Loucy (cell line): ENCODE results near the gene PLEKHA7.

ENCODE experiments used
- H2AFZ ChIP-seq: fragments of 200-600 bp; sonication (generic); 2 replicates; pipeline ENCODE4 v1.6.0; 2016; ENCODE audit warnings: antibody characterized with exemption, mild to moderate bottlenecking, low read length, moderate library complexity
- H3F3A ChIP-seq: fragments of 200-600 bp; 2 replicates; pipeline ENCODE4 v1.6.0; 2016; ENCODE audit warnings: antibody characterized with exemption, low read depth, mild to moderate bottlenecking
- H3K27me3 ChIP-seq: fragments of 200-600 bp; sonication (generic); 2 replicates; pipeline ENCODE4 v1.6.1; 2014; ENCODE audit warnings: low read length, mild to moderate bottlenecking; ENCODE audit not compliant: insufficient read depth, poor library complexity, severe bottlenecking
- H3K36me3 ChIP-seq: fragments of 200-600 bp; sonication (generic); 2 replicates; pipeline ENCODE4 v1.6.1; 2016; ENCODE audit warnings: low read length; ENCODE audit not compliant: insufficient read depth
- H3K4me1 ChIP-seq: fragments of 200-600 bp; sonication (generic); 2 replicates; pipeline ENCODE4 v1.5.1; 2014; ENCODE audit warnings: low read length, mild to moderate bottlenecking; ENCODE audit not compliant: insufficient read depth, poor library complexity, severe bottlenecking
- H3K4me2 ChIP-seq: fragments of 200-600 bp; sonication (generic); 2 replicates; pipeline ENCODE4 v1.6.0; 2014; ENCODE audit warnings: antibody characterized with exemption, low read length, low read depth, mild to moderate bottlenecking; ENCODE audit not compliant: poor library complexity, severe bottlenecking
- H3K4me3 ChIP-seq: fragments of 200-600 bp; sonication (generic); 2 replicates; pipeline ENCODE4 v1.5.1; 2014; ENCODE audit warnings: low read length, mild to moderate bottlenecking, mixed read lengths; ENCODE audit not compliant: poor library complexity, severe bottlenecking
- H3K79me2 ChIP-seq: fragments of 200-600 bp; sonication (generic); 2 replicates; pipeline ENCODE4 v1.6.1; 2014; ENCODE audit warnings: low read length; ENCODE audit not compliant: insufficient read depth
- H3K9ac ChIP-seq: fragments of 200-600 bp; sonication (generic); 2 replicates; pipeline ENCODE4 v1.6.0; 2014; ENCODE audit warnings: mild to moderate bottlenecking, low read depth, low read length, moderate library complexity; ENCODE audit not compliant: poor library complexity, severe bottlenecking
- H3K9me2 ChIP-seq: fragments of 200-600 bp; sonication (generic); replicated peaks from 2 replicates; pipeline ENCODE4 v1.6.1; 2016; ENCODE audit warnings: low read depth, low read length, mixed read lengths
- H3K9me3 ChIP-seq: fragments of 200-600 bp; sonication (generic); 2 replicates; pipeline ENCODE4 v1.6.1; 2014; ENCODE audit warnings: mild to moderate bottlenecking, antibody characterized with exemption, low read length, low read depth; ENCODE audit not compliant: insufficient read depth
- H4K20me1 ChIP-seq: fragments of 200-600 bp; sonication (generic); 2 replicates; pipeline ENCODE4 v1.6.0; 2014; ENCODE audit warnings: antibody characterized with exemption, low read length, mild to moderate bottlenecking; ENCODE audit not compliant: insufficient read depth, poor library complexity, severe bottlenecking
- CTCF ChIP-seq: fragments of 200-600 bp; sonication (generic); conservative IDR thresholded peaks from 2 replicates; pipeline ENCODE4 v1.5.1; 2014; ENCODE audit warnings: mild to moderate bottlenecking, antibody characterized with exemption, low read length
- EZH2phosphoT487 ChIP-seq: fragments of 200-600 bp; IDR thresholded peaks from 2 replicates; pipeline ENCODE4 v1.6.1; 2018; ENCODE audit warnings: antibody characterized with exemption, mild to moderate bottlenecking, moderate library complexity, borderline replicate concordance

PLEKHA7 gene

DNA sequence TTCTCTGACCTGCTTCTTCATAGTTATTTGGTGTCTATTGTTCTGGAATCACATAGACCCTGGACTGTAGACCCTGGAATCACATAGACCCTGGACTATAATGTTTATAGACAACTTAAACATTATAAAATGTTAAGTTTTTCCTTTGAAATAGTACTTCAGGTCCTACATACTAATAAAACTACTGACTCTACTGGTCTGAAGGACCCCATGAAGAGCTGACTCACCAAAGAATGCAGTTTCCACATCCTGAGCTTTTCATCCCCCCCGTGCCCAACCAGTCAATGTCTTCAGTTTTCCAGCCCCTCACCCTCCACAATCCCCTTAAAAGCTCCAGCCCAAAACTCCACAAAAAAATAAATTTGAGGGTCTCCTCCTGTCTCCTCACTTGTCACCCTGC lies 6.6 kb upstream of the PLEKHA7 start:
- no peaks in the 10 kb centered on the region for H4K20me1 ChIP-seq
- no peaks in the 10 kb centered on the region for H3K9me2 ChIP-seq
- H3K27me3 ChIP-seq = no peaks in the 10 kb centered on the region
- TF ChIP-seq EZH2phosphoT487 (no peak), CTCF (no peak)
- H3K9me3 ChIP-seq = no peaks in the 10 kb centered on the region
- no peaks in the 10 kb centered on the region for H3K79me2 ChIP-seq
- H3K36me3 ChIP-seq = no peaks in the 10 kb centered on the region
- no peak overlapping the region for H3K4me2 ChIP-seq
- H3K9ac ChIP-seq = no peak overlapping the region
- no peak overlapping the region for H3K4me3 ChIP-seq
- H2AFZ ChIP-seq = no peak overlapping the region
- no peaks in the 10 kb centered on the region for H3K4me1 ChIP-seq
- H3F3A ChIP-seq = no peaks in the 10 kb centered on the region

DNA sequence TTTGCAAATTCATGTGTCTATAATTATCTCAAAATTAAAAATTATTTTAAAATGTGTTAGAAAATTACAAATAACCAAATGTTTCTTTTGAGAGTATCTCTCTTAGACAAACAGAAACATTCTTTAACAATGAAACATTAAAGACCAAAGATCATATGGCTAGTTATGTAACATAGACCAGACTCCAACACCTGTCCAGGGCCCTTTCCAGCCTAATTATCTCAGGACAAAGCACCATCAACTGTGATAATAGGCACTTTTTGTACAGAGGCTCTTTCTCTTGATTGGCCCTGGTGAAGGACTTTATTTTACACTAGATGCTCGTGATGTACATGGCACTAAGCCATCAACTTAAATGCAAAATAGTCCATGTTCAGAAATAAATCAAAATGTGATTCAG lies 5.0 kb upstream of the PLEKHA7 start:
- no peaks in the 10 kb centered on the region for H3K36me3 ChIP-seq
- TF ChIP-seq CTCF (no peak), EZH2phosphoT487 (no peak)
- H3K9me3 ChIP-seq = no peaks in the 10 kb centered on the region
- no peak overlapping the region for H3K9ac ChIP-seq
- H4K20me1 ChIP-seq = no peaks in the 10 kb centered on the region
- H3K9me2 ChIP-seq = no peaks in the 10 kb centered on the region
- no peak overlapping the region for H3K4me2 ChIP-seq
- H3K27me3 ChIP-seq = no peaks in the 10 kb centered on the region
- H3F3A ChIP-seq = no peaks in the 10 kb centered on the region
- no peaks in the 10 kb centered on the region for H3K4me1 ChIP-seq
- no peak overlapping the region for H3K4me3 ChIP-seq
- no peak overlapping the region for H2AFZ ChIP-seq
- no peaks in the 10 kb centered on the region for H3K79me2 ChIP-seq

DNA sequence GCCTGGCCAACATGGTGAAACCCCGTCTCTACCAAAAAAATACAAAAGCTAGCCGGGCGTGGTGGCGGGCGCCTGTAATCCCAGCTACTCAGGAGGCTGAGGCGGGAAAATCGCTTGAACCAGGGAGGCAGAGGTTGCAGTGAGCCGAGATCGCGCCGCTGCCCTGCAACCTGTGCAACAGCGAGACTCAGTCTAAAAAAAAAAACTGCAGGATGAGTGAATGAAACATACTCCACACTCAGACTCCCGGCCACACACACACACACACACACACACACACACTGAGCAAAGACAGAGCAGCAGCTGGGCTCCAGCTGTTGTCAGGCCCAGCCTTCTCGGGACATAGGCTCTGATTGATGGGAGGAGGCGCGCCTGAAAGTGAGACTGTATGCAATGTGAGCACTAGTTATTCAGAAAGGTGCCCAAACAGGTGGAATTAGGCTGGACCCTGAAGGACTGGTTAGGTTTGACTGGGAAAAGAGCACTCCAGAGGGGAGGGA lies 1.5 kb upstream of the PLEKHA7 start:
- Histone ChIP-seq H3K27me3 (no peaks in the 10 kb centered on the region), H3K36me3 (no peaks in the 10 kb centered on the region), H4K20me1 (no peaks in the 10 kb centered on the region), H3F3A (no peaks in the 10 kb centered on the region), H3K4me3 (peak overlapping the region; percentile 91), H3K79me2 (peaks cover 8% of the 10 kb centered on the region; the same call in 1 of the 2 replicates), H2AFZ (peak overlapping the region; percentile 99; the same call in 1 of the 2 replicates), H3K4me1 (peaks cover 15% of the 10 kb centered on the region), H3K4me2 (peak overlapping the region; percentile 88), H3K9me3 (no peaks in the 10 kb centered on the region), H3K9ac (no peak overlapping the region), H3K9me2 (no peaks in the 10 kb centered on the region)
- no peak for TF ChIP-seq EZH2phosphoT487
